IMR-90 (cell line): ENCODE results near the gene TTC28. TPM values are rescaled to one million over a fixed set of nuclear protein-coding genes. Genes with fewer than 3 reads are reported as not detected.
A peak's percentile ranks its signal among the peaks of the same experiment; 100 is the strongest.

Experiments used
- ATAC-seq: fragments of 200-7000 bp; cut with Tn5 transposase; 2 replicates; pipeline ENCODE4 v1.9.1; 2020; ENCODE audit warnings: low read depth, mild to moderate bottlenecking, moderate library complexity
- BruUV-seq: library from RNA; stranded (reverse); fragments of 400-500 nt; replicated peaks from 2 replicates; lab custom pipeline; 2021; lab: Mats Ljungman, UMichigan
- CTCF ChIA-PET: fragments of 300-600 bp; formaldehyde crosslinking; extraction: SDS; loops from one replicate; lab custom pipeline; 2021; ENCODE audit warnings: antibody characterized with exemption; lab: Yijun Ruan, JAX
- POLR2A ChIA-PET: fragments of 300-600 bp; sonication (Branson Sonifier 250); formaldehyde crosslinking; loops from one replicate; lab custom pipeline; 2022; ENCODE audit warnings: antibody characterized with exemption; ENCODE audit not compliant: unreplicated experiment; lab: Charles Lee
- DNase-seq: peaks from one replicate; pipeline ENCODE4 v3.0.0; 2013
- H2AFZ ChIP-seq: replicated peaks from 2 replicates; pipeline ENCODE3; 2013; ENCODE audit warnings: low read length, mild to moderate bottlenecking; ENCODE audit not compliant: poor library complexity
- H2AK5ac ChIP-seq: 2 replicates; pipeline ENCODE4 v1.6.1; 2013; ENCODE audit warnings: low read depth, low read length, inconsistent platforms
- H2AK9ac ChIP-seq: replicated peaks from 2 replicates; pipeline ENCODE3; 2013; ENCODE audit warnings: mild to moderate bottlenecking, low read depth, low read length, moderate library complexity; ENCODE audit not compliant: poor library complexity
- H2BK120ac ChIP-seq: 2 replicates; pipeline ENCODE4 v1.6.1; 2013; ENCODE audit warnings: low read depth, low read length, inconsistent platforms
- H2BK15ac ChIP-seq: 3 replicates; pipeline ENCODE4 v1.6.1; 2013; ENCODE audit warnings: low read depth, low read length, inconsistent platforms
- H2BK20ac ChIP-seq: 2 replicates; pipeline ENCODE4 v1.6.1; 2013; ENCODE audit warnings: low read depth, mild to moderate bottlenecking, inconsistent platforms, low read length, moderate library complexity
- H2BK5ac ChIP-seq: 2 replicates; pipeline ENCODE4 v1.6.1; 2013; ENCODE audit warnings: mild to moderate bottlenecking, low read depth, low read length, inconsistent platforms; ENCODE audit not compliant: poor library complexity, severe bottlenecking
- H3K14ac ChIP-seq: replicated peaks from 2 replicates; pipeline ENCODE4 v1.6.1; 2013; ENCODE audit warnings: low read depth, low read length, inconsistent platforms
- H3K18ac ChIP-seq: 2 replicates; pipeline ENCODE4 v1.6.1; 2013; ENCODE audit warnings: low read depth, low read length, control low read depth
- H3K23ac ChIP-seq: 2 replicates; pipeline ENCODE4 v1.6.1; 2013; ENCODE audit warnings: low read depth, low read length, inconsistent platforms
- H3K27ac ChIP-seq: 2 replicates; pipeline ENCODE4 v1.5.1; 2013; ENCODE audit warnings: mild to moderate bottlenecking, control low read depth, low read length; ENCODE audit not compliant: insufficient read depth
- H3K27me3 ChIP-seq: 2 replicates; pipeline ENCODE4 v1.6.1; 2013; ENCODE audit warnings: low read length; ENCODE audit not compliant: control insufficient read depth, insufficient read depth
- H3K36me3 ChIP-seq: 2 replicates; pipeline ENCODE4 v1.6.1; 2013; ENCODE audit warnings: low read length, mixed read lengths; ENCODE audit not compliant: control insufficient read depth, insufficient read depth
- H3K4ac ChIP-seq: 2 replicates; pipeline ENCODE4 v1.6.1; 2013; ENCODE audit warnings: low read depth, low read length, inconsistent platforms
- H3K4me1 ChIP-seq: 2 replicates; pipeline ENCODE4 v1.6.1; 2013; ENCODE audit warnings: low read length, mixed read lengths; ENCODE audit not compliant: control insufficient read depth, insufficient read depth
- H3K4me2 ChIP-seq: 2 replicates; pipeline ENCODE4 v1.6.1; 2013; ENCODE audit warnings: low read depth, mild to moderate bottlenecking, control low read depth, low read length, moderate library complexity
- H3K4me3 ChIP-seq: 2 replicates; pipeline ENCODE4 v1.5.1; 2013; ENCODE audit warnings: low read depth, mild to moderate bottlenecking, control low read depth, low read length, moderate library complexity; ENCODE audit not compliant: insufficient read depth
- H3K56ac ChIP-seq: 2 replicates; pipeline ENCODE4 v1.6.1; 2013; ENCODE audit warnings: low read length, inconsistent platforms; ENCODE audit not compliant: insufficient read depth; ENCODE audit errors: extremely low read depth
- H3K79me1 ChIP-seq, 2 experiments: 2 replicates each; pipeline ENCODE4 v1.6.1; 2013; ENCODE audit warnings: low read length in 2 of 2, inconsistent platforms in 1 of 2, low read depth in 1 of 2
- H3K9ac ChIP-seq: 2 replicates; pipeline ENCODE4 v1.6.1; 2013; ENCODE audit warnings: low read depth, low read length, control low read depth
- H3K9me1 ChIP-seq: 2 replicates; pipeline ENCODE4 v1.6.1; 2013; ENCODE audit warnings: low read length, inconsistent platforms; ENCODE audit not compliant: insufficient read depth
- H3K9me3 ChIP-seq: 2 replicates; pipeline ENCODE4 v1.6.1; 2013; ENCODE audit warnings: low read length; ENCODE audit not compliant: control insufficient read depth, insufficient read depth
- H4K20me1 ChIP-seq: 2 replicates; pipeline ENCODE4 v1.6.1; 2013; ENCODE audit warnings: low read length, inconsistent platforms; ENCODE audit not compliant: insufficient read depth
- H4K5ac ChIP-seq: 2 replicates; pipeline ENCODE4 v1.6.1; 2013; ENCODE audit warnings: mild to moderate bottlenecking, low read depth, low read length, control low read depth
- H4K8ac ChIP-seq, 2 experiments: 2 replicates each; pipeline ENCODE4 v1.6.1; 2013; ENCODE audit warnings: low read depth in 2 of 2, low read length in 2 of 2, control low read depth in 1 of 2, inconsistent platforms in 1 of 2
- H4K91ac ChIP-seq: 2 replicates; pipeline ENCODE4 v1.6.1; 2013; ENCODE audit warnings: low read depth, low read length, inconsistent platforms; ENCODE audit not compliant: insufficient read depth
- BHLHE40 ChIP-seq: fragments of 150-350 bp; IDR thresholded peaks from 2 replicates; pipeline ENCODE4 v1.6.1; 2016; ENCODE audit warnings: mild to moderate bottlenecking, low read depth, low read length
- CEBPB ChIP-seq: IDR thresholded peaks from 2 replicates; pipeline ENCODE4 v1.6.1; 2012; ENCODE audit warnings: low read depth, low read length, improper control_type of control experiment
- CHD1 ChIP-seq: IDR thresholded peaks from 2 replicates; pipeline ENCODE4 v1.6.1; 2012; ENCODE audit warnings: low read depth, low read length, improper control_type of control experiment
- CTCF ChIP-seq: conservative IDR thresholded peaks from 2 replicates; pipeline ENCODE4 v1.5.1; 2012; ENCODE audit warnings: mild to moderate bottlenecking, low read depth, low read length, improper control_type of control experiment
- ELK1 ChIP-seq: fragments of 150-350 bp; IDR thresholded peaks from 2 replicates; pipeline ENCODE4 v1.6.1; 2016; ENCODE audit warnings: low read depth, mild to moderate bottlenecking, low read length, moderate library complexity, borderline replicate concordance
- FOS ChIP-seq: fragments of 150-350 bp; IDR thresholded peaks from 2 replicates; pipeline ENCODE4 v1.6.1; 2016; ENCODE audit warnings: low read depth, low read length
- MAFK ChIP-seq: IDR thresholded peaks from 2 replicates; pipeline ENCODE4 v1.6.1; 2012; ENCODE audit warnings: low read depth, low read length, improper control_type of control experiment
- MXI1 ChIP-seq: IDR thresholded peaks from 2 replicates; pipeline ENCODE4 v1.6.1; 2012; ENCODE audit warnings: low read depth, mild to moderate bottlenecking, low read length, moderate library complexity, borderline replicate concordance
- NFE2L2 ChIP-seq: fragments of 150-350 bp; IDR thresholded peaks from 2 replicates; pipeline ENCODE4 v1.6.1; 2016; ENCODE audit warnings: low read depth, mild to moderate bottlenecking, low read length
- POLR2A ChIP-seq: IDR thresholded peaks from 2 replicates; pipeline ENCODE4 v1.6.1; 2012; ENCODE audit warnings: mild to moderate bottlenecking, low read depth, low read length
- RAD21 ChIP-seq: IDR thresholded peaks from 2 replicates; pipeline ENCODE4 v1.6.1; 2012; ENCODE audit warnings: low read length, improper control_type of control experiment
- RCOR1 ChIP-seq: IDR thresholded peaks from 2 replicates; pipeline ENCODE4 v1.6.1; 2012; ENCODE audit warnings: mild to moderate bottlenecking, low read length, improper control_type of control experiment; ENCODE audit not compliant: insufficient replicate concordance
- RFX5 ChIP-seq: IDR thresholded peaks from 2 replicates; pipeline ENCODE4 v1.8.0; 2012; ENCODE audit warnings: low read depth, mild to moderate bottlenecking, low read length, moderate library complexity
- SMC3 ChIP-seq: fragments of 150-350 bp; IDR thresholded peaks from 2 replicates; pipeline ENCODE4 v1.6.1; 2016; ENCODE audit warnings: low read depth, mild to moderate bottlenecking, antibody characterized with exemption, low read length, moderate library complexity
- USF2 ChIP-seq: fragments of 150-350 bp; IDR thresholded peaks from 2 replicates; pipeline ENCODE4 v1.6.1; 2017; ENCODE audit warnings: mild to moderate bottlenecking, antibody characterized with exemption, low read length, low read depth
- dilution Hi-C: fragments of 300-500 bp; cut with HindIII; formaldehyde crosslinking; loops from one replicate; pipeline ENCODE4 v1.14.3; 2018; ENCODE audit warnings: low sequenced_read_pairs; ENCODE audit not compliant: unreplicated experiment
- in situ Hi-C: fragments of 300-500 bp; cut with MboI; formaldehyde crosslinking; loops from 3 replicates; pipeline ENCODE4 v1.14.3; 2019; ENCODE audit warnings: low sequenced_read_pairs, inconsistent platforms, mixed read lengths
- intact Hi-C: fragments of 100-400 bp; cut with micrococcal nuclease; formaldehyde crosslinking; loops from 2 replicates; pipeline ENCODE4 v1.10.0; 2022
- polyA plus RNA-seq, 3 experiments: library from polyadenylated mRNA; depleted of rRNA; stranded (reverse); fragments of >200 nt; gene quantifications; 2 replicates each; pipeline ENCODE4 v1.2.3, GENCODE V29; 2012; ENCODE audit warnings: low replicate concordance in 1 of 3
- total RNA-seq: library from RNA; depleted of rRNA; stranded (reverse); fragments of >200 nt; gene quantifications from 2 replicates; pipeline ENCODE4 v1.2.3, GENCODE V29; 2012

The TTC28 gene
- total and polyA plus RNA-seq, 2 of the 4 experiments (the other 2 are of a cell fraction), result 5.6 to 13.3 TPM

GRCh38 chr22:28607795-28608194 lies 71.8 kb downstream of the TTC28 start:
- H3K9me3 ChIP-seq, result no peaks in the 10 kb centered on the region
- BruUV-seq, result no TSS peak
- peak; percentile 72 for ATAC-seq
- TF ChIP-seq MAFK (no peak), ELK1 (no peak), RFX5 (no peak), CEBPB (no peak), MXI1 (no peak), CHD1 (no peak), POLR2A (no peak), NFE2L2 (no peak), BHLHE40 (no peak), USF2 (no peak), FOS (no peak), SMC3 (no peak), RAD21 (no peak), RCOR1 (no peak), CTCF (no peak)
- intact Hi-C loops, result loop anchor here (5.0 to 10.0 kb wide), 3 partner anchors 165 to 547 kb away; partner anchors contain the start of gene CCDC117
- peak overlapping the region; percentile 41 for H3K18ac ChIP-seq
- H3K9me1 ChIP-seq, result no peaks in the 10 kb centered on the region
- no peak overlapping the region for H3K56ac ChIP-seq
- peak overlapping the region in 1 of 2 experiments; percentile 23; a peak in 1 of 4 replicates for H4K8ac ChIP-seq
- H2AK9ac ChIP-seq, result no peak overlapping the region
- H3K36me3 ChIP-seq, result no peaks in the 10 kb centered on the region
- peaks cover 4% of the 10 kb centered on the region for H3K4me1 ChIP-seq
- H3K27ac ChIP-seq, result peak overlapping the region; percentile 38; the same call in 1 of the 2 replicates
- dilution Hi-C loops, result no loop called here
- no peak overlapping the region for H2AFZ ChIP-seq
- peak; percentile 23 for DNase-seq
- in situ Hi-C loops, result loop anchor here (10.0 to 25.0 kb wide), 2 partner anchors 427 to 630 kb away; no protein-coding TSS in a partner anchor
- H3K9ac ChIP-seq, result no peak overlapping the region; the same call in 1 of the 2 replicates
- H2BK15ac ChIP-seq, result no peak overlapping the region
- no peak overlapping the region for H2BK20ac ChIP-seq
- CTCF ChIA-PET, result interaction anchor here (1.0 to 1.9 kb wide), 3 partner anchors 204 to 433 kb away, joined by 3 to 6 read pairs (median 3); no protein-coding TSS in a partner anchor
- no peak overlapping the region for H3K4me3 ChIP-seq
- no peak overlapping the region for H3K4ac ChIP-seq
- no peak overlapping the region for H4K91ac ChIP-seq
- H3K23ac ChIP-seq, result peak overlapping the region; percentile 10; the same call in 1 of the 2 replicates
- H4K20me1 ChIP-seq, result no peaks in the 10 kb centered on the region
- POLR2A ChIA-PET, result no interaction called here
- H3K27me3 ChIP-seq, result no peaks in the 10 kb centered on the region
- H3K79me1 ChIP-seq, result peaks cover 6 to 12% of the 10 kb centered on the region in 2 experiments; a peak in 2 of 4 replicates
- peak overlapping the region; percentile 75 for H3K4me2 ChIP-seq
- no peak overlapping the region for H2AK5ac ChIP-seq
- H2BK120ac ChIP-seq, result no peak overlapping the region
- H3K14ac ChIP-seq, result no peak overlapping the region
- H4K5ac ChIP-seq, result peak overlapping the region; percentile 41; the same call in 1 of the 2 replicates
- no peak overlapping the region for H2BK5ac ChIP-seq
